Keratinocyte (primary cell): Measurements from ENCODE around the gene SENP7.

Experiments used
- EZH2 ChIP-seq: IDR thresholded peaks from one replicate; pipeline ENCODE4 v1.6.1; 2012; ENCODE audit warnings: inconsistent platforms, mild to moderate bottlenecking, low read length, moderate library complexity
- TF ChIP-seq, protein P1 (sequence below), 3 experiments: IDR thresholded peaks in 1 of 3; conservative IDR thresholded peaks in 1 of 3; optimal IDR thresholded peaks in 1 of 3; 2 replicates in 2 of 3; 3 replicates in 1 of 3; pipeline versions ENCODE3 to v1.5.1; 2011; ENCODE audit warnings: low read length in 3 of 3, mild to moderate bottlenecking in 3 of 3, moderate library complexity in 2 of 3, control low read depth in 1 of 3, inconsistent platforms in 1 of 3; ENCODE audit not compliant: insufficient read depth in 2 of 3; ENCODE audit errors: extremely low read depth in 1 of 3

DNA sequence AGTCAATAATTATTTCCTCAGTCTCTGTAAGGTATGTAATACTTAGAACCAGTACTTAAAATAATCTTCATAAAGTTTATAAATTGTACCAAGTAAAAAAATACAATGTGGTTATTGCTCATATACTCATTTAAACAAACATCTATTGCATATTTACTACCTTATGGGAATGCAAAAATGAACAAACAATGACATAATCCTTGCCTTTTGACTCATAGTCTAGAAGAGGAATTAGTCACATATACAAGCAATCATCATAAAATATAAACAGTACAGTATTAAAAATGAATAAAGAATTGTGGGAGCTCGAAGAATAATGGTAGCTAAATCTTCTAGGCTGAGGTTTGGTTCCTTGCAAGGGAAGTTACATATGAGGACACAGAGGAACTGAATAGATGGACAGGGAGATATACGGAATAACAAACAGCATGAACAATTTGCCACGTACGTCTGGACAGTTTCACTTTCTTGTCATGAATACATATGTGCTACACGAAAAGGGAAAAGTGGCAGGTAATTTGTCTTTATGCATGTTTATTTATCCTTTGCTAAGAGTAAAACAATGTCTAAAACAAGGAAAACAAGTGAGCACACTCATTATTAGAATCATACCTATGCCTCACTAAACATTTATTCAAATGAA lies 209.8 kb downstream of the SENP7 start:
- TF ChIP-seq, protein P1, sequence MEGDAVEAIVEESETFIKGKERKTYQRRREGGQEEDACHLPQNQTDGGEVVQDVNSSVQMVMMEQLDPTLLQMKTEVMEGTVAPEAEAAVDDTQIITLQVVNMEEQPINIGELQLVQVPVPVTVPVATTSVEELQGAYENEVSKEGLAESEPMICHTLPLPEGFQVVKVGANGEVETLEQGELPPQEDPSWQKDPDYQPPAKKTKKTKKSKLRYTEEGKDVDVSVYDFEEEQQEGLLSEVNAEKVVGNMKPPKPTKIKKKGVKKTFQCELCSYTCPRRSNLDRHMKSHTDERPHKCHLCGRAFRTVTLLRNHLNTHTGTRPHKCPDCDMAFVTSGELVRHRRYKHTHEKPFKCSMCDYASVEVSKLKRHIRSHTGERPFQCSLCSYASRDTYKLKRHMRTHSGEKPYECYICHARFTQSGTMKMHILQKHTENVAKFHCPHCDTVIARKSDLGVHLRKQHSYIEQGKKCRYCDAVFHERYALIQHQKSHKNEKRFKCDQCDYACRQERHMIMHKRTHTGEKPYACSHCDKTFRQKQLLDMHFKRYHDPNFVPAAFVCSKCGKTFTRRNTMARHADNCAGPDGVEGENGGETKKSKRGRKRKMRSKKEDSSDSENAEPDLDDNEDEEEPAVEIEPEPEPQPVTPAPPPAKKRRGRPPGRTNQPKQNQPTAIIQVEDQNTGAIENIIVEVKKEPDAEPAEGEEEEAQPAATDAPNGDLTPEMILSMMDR (optimal IDR thresholded peaks at IDR 0.05 in 1 of 3, IDR thresholded peaks at IDR 0.05 in 1 of 3, conservative IDR thresholded peaks at IDR 0.05 in 1 of 3; ENCODE audit: extremely low read depth in 1 of 3, insufficient read depth in 2 of 3, low read length in 3 of 3): no peak
- TF ChIP-seq EZH2: no peak
